Measurements from ENCODE around the gene COX4I1. TPM values are rescaled to one million over a fixed set of nuclear protein-coding genes. Genes with fewer than 3 reads are reported as not detected.

The COX4I1 gene
- total and polyA plus RNA-seq, 2 donors from 2014 or later: 439 to 1,996 TPM

- Histone ChIP-seq H3K36me3 (ENCODE audit: control insufficient read depth in 2 of 3, insufficient read depth in 3 of 3, low read length in 3 of 3) (no peaks in the 10 kb centered on the region), H3K9ac (ENCODE audit: low read length in 3 of 3) (no peak overlapping the region), H3K27ac (ENCODE audit: low read depth in 2 of 2, low read length in 2 of 2) (no peak overlapping the region), H3K4me1 (ENCODE audit: control insufficient read depth in 2 of 3, insufficient read depth in 2 of 3, low read depth in 1 of 3, low read length in 3 of 3) (no peaks in the 10 kb centered on the region), H3K4me3 (ENCODE audit: low read length in 3 of 3) (no peak overlapping the region), H3K9me3 (ENCODE audit: control insufficient read depth in 2 of 3, insufficient read depth in 1 of 3, low read length in 3 of 3) (no peaks in the 10 kb centered on the region), H3K27me3 (ENCODE audit: control insufficient read depth, insufficient read depth, low read length) (peaks cover 3% of the 10 kb centered on the region)
- FAIRE-seq (no peak), DNase-seq (peak in 1 of 5 donors; percentile 46)
- intact Hi-C loops (cut with DNase I): loop anchor here (10.0 kb wide), 1 partner anchor 185 kb away; no protein-coding TSS in a partner anchor
- no peak for TF ChIP-seq CTCF (IDR thresholded peaks at IDR 0.05; ENCODE audit: borderline replicate concordance, extremely low read depth, insufficient read depth)
Observed at GRCh38 chr16:85829751-85830445, 30.4 kb downstream of the COX4I1 start.

- FAIRE-seq: no peak
Observed at GRCh38 chr16:85830821-85831220, 31.3 kb downstream of the COX4I1 start.

GRCh38 chr16:85832570-85833218 lies 33.2 kb downstream of the COX4I1 start:
- no peak overlapping the region for H3K4me3 ChIP-seq (ENCODE audit: low read length in 3 of 3)
- H3K27me3 ChIP-seq (ENCODE audit: control insufficient read depth, insufficient read depth, low read length): peaks cover 6% of the 10 kb centered on the region
- no peaks in the 10 kb centered on the region for H3K36me3 ChIP-seq (ENCODE audit: control insufficient read depth in 2 of 3, insufficient read depth in 3 of 3, low read length in 3 of 3)
- H3K4me1 ChIP-seq (ENCODE audit: control insufficient read depth in 2 of 3, insufficient read depth in 2 of 3, low read depth in 1 of 3, low read length in 3 of 3): no peaks in the 10 kb centered on the region
- peak in 1 of 5 donors; percentile 42 for DNase-seq
- intact Hi-C loops (cut with DNase I): no loop called here
- H3K9ac ChIP-seq (ENCODE audit: low read length in 3 of 3): no peak overlapping the region
- no peak for FAIRE-seq
- no peak for TF ChIP-seq CTCF (IDR thresholded peaks at IDR 0.05; ENCODE audit: borderline replicate concordance, extremely low read depth, insufficient read depth)
- no peaks in the 10 kb centered on the region for H3K9me3 ChIP-seq (ENCODE audit: control insufficient read depth in 2 of 3, insufficient read depth in 1 of 3, low read length in 3 of 3)
- H3K27ac ChIP-seq (ENCODE audit: low read depth in 2 of 2, low read length in 2 of 2): no peak overlapping the region

More at GRCh38 chr16:85830821-85831220, 31.3 kb downstream of the COX4I1 start:
- no peak for DNase-seq
- Histone ChIP-seq H3K27me3 (ENCODE audit: control insufficient read depth, insufficient read depth, low read length) (peaks cover 3% of the 10 kb centered on the region), H3K4me1 (ENCODE audit: control insufficient read depth in 2 of 3, insufficient read depth in 2 of 3, low read depth in 1 of 3, low read length in 3 of 3) (no peaks in the 10 kb centered on the region), H3K4me3 (ENCODE audit: low read length in 3 of 3) (no peak overlapping the region), H3K9ac (ENCODE audit: low read length in 3 of 3) (no peak overlapping the region), H3K9me3 (ENCODE audit: control insufficient read depth in 2 of 3, insufficient read depth in 1 of 3, low read length in 3 of 3) (no peaks in the 10 kb centered on the region), H3K36me3 (ENCODE audit: control insufficient read depth in 2 of 3, insufficient read depth in 3 of 3, low read length in 3 of 3) (no peaks in the 10 kb centered on the region), H3K27ac (ENCODE audit: low read depth in 2 of 2, low read length in 2 of 2) (no peak overlapping the region)
- intact Hi-C loops (cut with DNase I): no loop called here
- no peak for TF ChIP-seq CTCF (IDR thresholded peaks at IDR 0.05; ENCODE audit: borderline replicate concordance, extremely low read depth, insufficient read depth)
